Activated CD8-positive, alpha-beta memory T cell treated with anti-CD3 and anti-CD28 coated beads for 36 hours (primary cell): ENCODE results near the gene COMMD2. TPM values are rescaled to one million over a fixed set of nuclear protein-coding genes. Genes with fewer than 3 reads are reported as not detected.

ENCODE experiments used
- CTCF ChIA-PET: fragments of 350-600 bp; sonication (Branson Sonifier 250); formaldehyde crosslinking; loops from one replicate; lab custom pipeline; 2021; ENCODE audit warnings: antibody characterized with exemption; lab: Charles Lee
- POLR2A ChIA-PET: fragments of 350-600 bp; sonication (Branson Sonifier 250); formaldehyde crosslinking; loops from one replicate; lab custom pipeline; 2021; ENCODE audit warnings: antibody characterized with exemption; lab: Charles Lee
- total RNA-seq, 2 experiments: library from RNA; stranded (reverse); gene quantifications; one replicate each; pipeline ENCODE4 v1.2.3, GENCODE V29; 2021

The COMMD2 gene
- total RNA-seq, 2 experiments from 2014 or later: 37.4 to 40.8 TPM

DNA sequence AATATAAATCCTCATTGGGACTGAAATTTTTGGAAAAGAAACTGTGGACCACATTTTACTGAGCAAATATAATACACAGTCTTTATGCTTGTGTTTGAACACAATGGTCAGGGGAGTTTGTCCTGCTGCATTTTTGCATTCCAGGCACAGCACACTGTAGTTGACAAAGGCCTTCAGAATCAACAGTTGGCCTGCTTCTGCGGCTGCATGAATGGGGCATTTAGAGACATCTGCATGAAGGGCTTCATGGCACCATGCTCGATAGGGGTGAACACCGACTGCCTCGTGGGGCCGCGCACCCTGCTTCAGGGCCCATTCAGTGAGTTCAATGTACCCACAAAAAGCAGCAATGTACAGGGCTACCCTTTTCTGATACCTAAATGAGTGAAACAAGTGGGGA lies 15.4 kb upstream of the COMMD2 start:
- POLR2A ChIA-PET: no interaction called here
- CTCF ChIA-PET: interaction anchor here (1.6 kb wide), 1 partner anchor 40 kb away, joined by 5 read pairs; no protein-coding TSS in a partner anchor

DNA sequence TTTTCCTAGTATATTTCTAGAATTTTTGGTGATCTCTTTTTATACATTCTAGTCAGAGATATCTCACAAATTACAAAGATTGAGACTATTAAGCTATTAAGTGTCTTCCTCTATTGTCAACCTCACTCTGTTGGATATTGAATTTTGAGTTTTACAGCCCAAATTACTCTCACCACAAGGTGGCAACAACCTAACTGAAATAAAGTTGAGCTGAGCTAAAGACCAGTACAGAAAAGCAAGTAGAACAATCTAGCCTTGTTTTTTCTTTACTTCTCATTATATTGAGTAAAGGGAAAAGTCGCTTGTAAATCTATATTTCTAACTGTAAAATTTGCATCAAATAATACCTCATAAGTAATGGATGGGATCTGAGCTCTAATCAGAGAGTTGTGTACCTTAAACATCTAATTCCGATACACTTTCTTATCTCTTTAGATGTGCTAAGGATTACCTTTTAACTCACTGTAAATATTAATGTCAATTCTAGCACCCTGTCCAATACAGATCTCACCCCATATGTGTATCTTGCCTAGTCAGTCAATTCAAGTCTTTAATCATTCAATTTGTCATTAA lies 13.6 kb upstream of the COMMD2 start:
- POLR2A ChIA-PET: no interaction called here
- CTCF ChIA-PET: no interaction called here

DNA sequence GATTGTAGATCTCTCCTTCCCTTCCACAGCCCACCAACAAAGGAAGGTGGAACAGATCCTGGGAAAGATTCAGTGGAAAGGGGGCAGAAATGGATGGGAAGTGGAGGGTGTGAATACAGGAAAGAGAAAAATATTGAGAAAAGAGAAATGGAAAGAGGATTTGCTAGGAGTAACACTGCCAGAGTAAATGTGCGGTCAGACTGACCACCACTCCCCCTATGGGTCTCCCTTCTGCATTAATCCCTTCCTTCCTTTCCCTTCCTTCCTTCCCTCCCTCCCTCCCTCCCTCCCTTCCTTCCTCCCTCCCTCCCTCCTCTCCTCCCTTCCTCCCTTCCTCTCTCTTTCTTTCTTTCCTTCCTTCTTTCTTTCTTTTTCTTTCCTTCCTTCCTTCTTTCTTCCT lies 12.0 kb upstream of the COMMD2 start:
- ChIA-PET CTCF (interaction anchor here (0.8 kb wide), 1 partner anchor 197 kb away, joined by 3 read pairs; no protein-coding TSS in a partner anchor), POLR2A (no interaction called here)

DNA sequence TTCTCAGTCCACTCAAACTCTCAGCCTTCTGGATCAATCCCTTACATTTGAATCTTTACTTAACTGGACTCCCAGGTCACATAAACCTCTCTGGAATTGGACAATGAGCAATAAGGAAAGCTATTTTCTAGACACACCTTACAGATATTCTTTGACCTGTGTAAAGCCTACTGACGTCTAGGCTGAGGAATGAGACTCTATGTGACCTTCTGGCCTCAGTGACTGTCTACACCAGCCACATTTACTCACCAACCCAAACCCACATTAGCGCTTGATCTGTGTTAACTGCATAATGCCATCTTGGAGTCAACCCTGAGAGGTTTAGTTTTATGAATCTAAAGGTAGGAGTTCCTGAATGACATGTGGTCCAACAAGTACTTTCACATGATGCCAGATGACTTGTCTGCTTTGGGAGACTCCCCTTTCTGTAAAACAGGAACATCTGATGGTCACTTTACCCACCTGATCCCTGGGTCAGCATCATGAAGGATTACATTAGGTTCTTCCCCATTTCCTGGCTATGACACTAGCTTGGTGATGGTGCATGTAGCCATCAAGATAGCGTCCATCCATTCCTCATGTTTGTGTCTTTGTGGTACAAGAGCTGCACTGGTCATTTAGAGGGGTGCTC lies 11.4 kb upstream of the COMMD2 start:
- ChIA-PET POLR2A (no interaction called here), CTCF (no interaction called here)

DNA sequence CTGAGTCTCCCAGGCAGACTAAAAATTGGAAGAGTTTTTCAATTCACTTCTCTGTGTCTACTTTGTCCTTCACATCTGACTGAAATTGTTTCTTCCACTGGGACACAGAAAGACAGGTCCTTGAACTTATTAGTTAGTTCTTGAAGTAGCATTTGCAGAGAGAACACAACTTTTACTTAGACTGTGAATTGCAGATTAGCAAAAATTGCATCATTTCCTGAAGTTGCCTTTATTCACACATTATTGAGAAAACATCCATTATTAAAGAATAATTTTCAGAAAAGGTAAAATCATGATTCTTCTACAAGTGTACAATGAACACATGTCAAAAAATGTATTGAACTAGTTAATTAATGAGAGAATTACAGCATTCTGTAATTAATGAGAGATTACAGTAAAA lies 1.4 kb upstream of the COMMD2 start:
- ChIA-PET POLR2A (no interaction called here), CTCF (no interaction called here)

DNA sequence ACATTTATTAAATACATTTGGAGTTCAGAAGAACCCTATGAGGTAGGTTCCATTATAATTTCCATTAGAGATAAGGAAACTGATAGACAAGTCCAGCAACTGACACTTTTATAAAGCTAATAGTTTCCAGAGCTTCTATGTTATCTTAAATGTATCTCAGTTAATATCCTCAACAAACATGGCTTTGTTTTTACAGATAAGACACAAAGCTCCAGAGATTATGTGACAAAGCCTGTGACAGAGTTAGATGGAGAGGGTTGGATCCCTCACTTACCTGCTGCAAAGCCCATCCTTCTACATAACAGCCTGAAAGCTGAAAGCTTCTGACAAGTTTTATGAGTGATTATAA lies 473 bp upstream of the COMMD2 start:
- CTCF ChIA-PET: interaction anchor here (1.0 to 1.4 kb wide), 3 partner anchors 18 to 182 kb away, joined by 3 read pairs; no protein-coding TSS in a partner anchor

DNA sequence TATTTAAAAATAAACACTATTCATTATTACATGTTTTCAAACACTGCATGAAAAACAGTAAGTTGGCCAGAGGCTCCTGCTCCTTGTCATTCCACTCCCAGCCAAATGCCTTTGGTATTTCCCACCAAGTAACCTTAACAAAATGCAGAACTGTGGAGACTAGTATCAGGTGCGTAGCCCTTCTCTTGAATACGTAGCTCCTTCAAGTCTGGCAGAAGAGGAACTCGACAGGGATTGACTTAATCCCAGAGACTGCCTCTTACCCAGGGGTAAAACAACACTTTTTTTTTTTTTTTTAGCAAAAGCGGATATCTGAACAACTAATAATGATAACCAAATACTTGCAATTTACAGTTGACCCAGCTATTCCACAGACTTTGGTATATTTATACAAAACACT lies 738 bp downstream of the COMMD2 start:
- CTCF ChIA-PET: interaction anchor here (1.3 kb wide), 1 partner anchor 93 kb away, joined by 4 read pairs; no protein-coding TSS in a partner anchor
- POLR2A ChIA-PET: interaction anchor here (0.7 kb wide), 2 partner anchors 10 to 164 kb away, joined by 4 read pairs; no protein-coding TSS in a partner anchor

More for the DNA sequence above, 473 bp upstream of the COMMD2 start:
- POLR2A ChIA-PET: no interaction called here

DNA sequence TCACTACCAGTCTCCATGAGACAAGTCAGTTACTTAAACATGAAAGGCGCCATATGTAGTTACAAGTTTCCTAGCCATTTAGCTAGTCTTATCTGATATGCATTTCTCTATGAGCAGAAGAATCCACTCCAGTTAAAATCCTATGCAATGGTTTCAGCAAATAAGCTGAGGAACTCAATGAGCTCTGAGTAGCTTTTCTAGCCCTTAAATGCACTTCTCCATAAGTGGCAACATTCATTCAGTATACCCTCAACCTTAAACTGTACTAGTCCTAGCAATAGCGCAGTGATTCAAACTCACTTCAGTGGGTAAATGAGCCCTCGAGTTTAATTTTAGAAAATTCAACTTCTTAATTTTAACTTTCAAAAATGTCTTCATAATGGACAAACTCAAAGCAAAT lies 7.7 kb downstream of the COMMD2 start:
- CTCF ChIA-PET: interaction anchor here (1.4 kb wide), 1 partner anchor 63 kb away, joined by 3 read pairs; no protein-coding TSS in a partner anchor
- POLR2A ChIA-PET: interaction anchor here (0.7 kb wide), 1 partner anchor 10 kb away, joined by 3 read pairs; no protein-coding TSS in a partner anchor

DNA sequence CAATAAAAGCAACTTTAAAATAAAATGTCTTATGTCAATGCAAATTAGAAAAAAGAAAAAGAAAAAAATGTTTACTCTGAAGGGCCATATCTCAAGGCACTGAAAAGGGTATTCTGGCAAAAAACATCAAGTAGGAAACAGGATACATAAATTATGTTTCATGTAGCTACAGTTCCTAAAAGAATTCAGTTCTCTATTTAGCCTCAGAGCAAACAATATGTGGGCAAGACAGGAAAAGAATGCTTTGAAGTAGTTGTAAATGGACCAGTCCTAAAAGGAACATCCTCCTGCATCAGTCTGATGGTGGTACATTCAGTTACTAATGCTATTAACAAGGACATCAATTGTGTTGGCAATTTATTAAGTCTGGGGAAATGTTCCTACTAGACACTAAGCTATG lies 8.1 kb downstream of the COMMD2 start:
- POLR2A ChIA-PET: interaction anchor here (0.7 kb wide), 1 partner anchor 10 kb away, joined by 3 read pairs; no protein-coding TSS in a partner anchor
- CTCF ChIA-PET: interaction anchor here (1.4 kb wide), 1 partner anchor 64 kb away, joined by 3 read pairs; no protein-coding TSS in a partner anchor

DNA sequence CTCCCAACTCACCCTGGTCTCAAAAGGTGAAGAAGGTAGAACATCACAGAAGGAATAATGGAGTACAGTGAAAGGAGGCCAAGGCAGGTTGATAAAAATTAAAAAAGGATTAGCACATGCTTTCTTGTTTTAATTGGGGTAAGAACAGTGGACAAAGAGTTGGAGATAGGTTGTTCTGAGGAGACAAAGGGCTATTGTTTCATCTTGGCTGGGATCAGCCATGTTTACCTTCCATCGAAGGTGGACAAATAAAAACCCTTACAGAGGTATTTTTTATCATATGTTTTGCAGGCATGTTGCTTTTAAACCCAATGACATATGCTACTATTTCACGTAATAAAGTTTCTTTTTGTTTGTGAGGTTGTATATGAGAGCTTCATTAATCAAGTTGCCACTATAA lies 12.9 kb downstream of the COMMD2 start:
- CTCF ChIA-PET: no interaction called here
- POLR2A ChIA-PET: no interaction called here

DNA sequence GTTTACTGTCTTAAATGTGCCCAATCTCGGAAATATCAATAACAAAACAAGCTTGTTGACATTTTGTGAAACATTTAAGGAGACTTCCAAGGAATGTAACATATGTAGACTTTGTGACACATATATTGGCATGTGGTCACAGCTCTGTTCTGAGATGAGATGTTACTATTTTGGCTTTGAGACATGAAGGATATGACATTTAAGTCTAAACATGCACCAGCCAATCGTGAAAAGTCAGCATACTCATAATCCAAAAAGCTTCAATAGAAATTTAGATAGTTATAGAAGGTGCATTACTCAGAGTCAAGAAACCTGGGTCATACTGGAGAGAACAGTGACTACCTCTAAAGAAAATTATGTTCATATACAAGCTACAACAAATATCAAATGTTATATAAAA lies 13.4 kb downstream of the COMMD2 start:
- CTCF ChIA-PET: no interaction called here
- POLR2A ChIA-PET: no interaction called here

DNA sequence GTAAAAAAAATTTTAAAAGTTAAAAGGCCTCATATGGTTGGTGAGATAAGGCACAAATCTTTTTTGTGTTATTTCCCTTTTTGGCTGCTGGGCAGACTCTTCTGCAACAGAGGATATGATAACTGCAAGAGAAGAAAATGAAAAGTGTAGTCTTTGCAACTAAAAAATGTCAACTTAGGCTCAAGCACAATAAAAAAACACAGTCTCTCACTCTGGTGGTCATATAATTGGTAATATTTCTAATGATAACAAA lies 15.4 kb downstream of the COMMD2 start:
- ChIA-PET POLR2A (no interaction called here), CTCF (no interaction called here)

DNA sequence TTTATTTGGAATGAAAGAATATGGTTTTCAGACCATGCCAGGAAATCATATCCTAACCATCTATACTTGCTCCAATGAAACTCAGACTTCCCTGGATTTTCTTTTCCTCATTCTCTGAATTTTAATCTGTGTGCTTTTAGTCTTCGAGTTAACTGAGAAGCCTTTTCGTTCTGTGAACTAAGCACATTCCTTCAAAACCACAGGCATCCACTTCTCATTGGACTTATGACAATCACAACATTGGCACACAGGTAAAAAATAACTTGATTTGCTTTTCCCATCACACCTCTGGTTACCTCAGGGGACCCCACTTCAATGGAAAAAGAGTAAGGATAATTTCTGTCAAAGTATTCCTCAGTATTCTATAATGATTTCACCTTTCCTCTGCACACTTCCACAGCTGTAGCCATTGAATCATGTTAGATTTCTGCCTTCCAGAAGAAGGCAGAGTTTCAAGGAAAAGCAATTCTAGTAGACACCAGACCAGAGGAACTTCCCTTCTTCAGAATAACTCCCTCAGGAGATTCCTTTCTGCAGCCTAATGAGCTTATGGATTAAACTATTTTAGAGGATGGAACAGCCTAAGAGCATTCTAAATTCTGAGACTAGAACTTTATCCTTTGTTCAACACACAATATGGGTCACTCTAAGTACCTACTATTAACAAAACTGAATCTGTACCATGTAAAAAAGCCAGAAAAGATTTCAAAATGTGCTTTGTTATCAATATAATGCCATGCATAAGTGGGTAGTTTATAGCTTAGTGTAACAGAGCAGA lies 15.9 kb downstream of the COMMD2 start:
- ChIA-PET POLR2A (no interaction called here), CTCF (no interaction called here)

DNA sequence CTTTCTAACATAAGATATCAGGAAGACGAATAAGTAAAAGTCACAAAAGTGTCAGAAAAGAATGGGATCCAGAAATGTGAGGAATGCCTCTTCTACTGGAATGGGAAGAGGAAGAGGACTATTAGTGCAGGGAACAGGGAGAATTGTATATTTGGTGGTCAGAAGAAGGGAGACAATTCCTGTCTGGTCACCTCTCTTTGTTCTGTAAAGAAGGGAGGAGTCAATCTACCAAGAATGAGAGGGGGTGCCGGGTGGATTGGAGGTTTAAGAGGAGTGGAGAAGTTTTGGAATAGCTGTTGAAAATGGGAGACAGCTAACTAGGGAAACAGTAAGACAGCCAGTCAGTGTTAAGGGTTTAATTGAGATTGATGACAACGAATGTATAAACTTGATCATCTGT lies 20.1 kb downstream of the COMMD2 start:
- CTCF ChIA-PET: no interaction called here
- POLR2A ChIA-PET: no interaction called here

DNA sequence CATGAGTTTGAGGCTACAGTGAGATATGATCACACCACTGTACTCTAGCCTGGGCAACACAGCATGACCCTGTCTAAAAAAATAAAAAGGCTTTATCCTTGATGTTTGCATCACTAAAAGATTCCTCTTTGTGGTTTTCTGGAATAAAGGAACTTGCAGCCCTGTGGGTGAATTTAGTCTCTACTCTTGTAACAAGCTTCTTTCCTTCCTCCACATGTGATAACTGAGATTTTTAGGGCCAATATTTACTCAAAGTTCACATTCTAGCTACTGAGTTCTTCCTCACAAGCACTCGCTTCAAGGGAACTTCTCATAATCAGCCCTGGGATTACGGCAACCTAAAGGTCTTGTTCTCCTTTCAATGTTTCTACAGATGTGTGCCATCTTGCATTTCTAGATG lies 24.6 kb downstream of the COMMD2 start:
- ChIA-PET POLR2A (no interaction called here), CTCF (interaction anchor here (0.9 kb wide), 1 partner anchor 98 kb away, joined by 3 read pairs; no protein-coding TSS in a partner anchor)

DNA sequence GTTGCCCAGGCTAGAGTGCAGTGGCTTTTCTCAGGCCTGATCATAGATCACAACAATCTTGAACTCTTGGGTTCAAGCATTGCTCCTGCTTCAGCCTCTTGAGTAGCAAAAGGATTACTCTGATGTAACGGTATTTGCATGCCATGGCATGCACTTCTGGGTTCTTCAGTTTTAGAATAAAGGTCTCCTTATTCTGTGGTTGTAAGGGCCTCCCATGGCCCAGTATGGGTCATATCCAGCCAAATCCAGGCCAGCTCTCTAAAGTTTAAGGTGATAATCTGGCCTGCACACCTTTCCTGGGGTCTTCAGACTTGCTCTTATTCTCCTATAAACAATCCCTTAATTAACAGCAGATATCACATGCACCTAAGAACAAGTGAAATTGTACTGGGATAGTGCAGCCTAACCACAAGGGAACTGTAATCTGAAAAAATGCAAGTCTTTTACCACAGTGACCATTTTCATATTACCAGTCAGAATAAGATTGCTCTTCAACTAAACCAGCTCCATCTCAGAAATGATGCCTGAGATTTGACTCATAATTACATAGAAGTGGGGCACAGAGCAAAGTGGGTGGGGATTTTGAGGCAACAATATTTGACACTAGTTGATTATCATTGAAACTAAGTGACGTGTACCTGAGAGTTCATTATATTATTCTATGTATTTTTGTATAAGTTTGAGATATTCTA lies 25.4 kb downstream of the COMMD2 start:
- CTCF ChIA-PET: no interaction called here
- POLR2A ChIA-PET: no interaction called here

DNA sequence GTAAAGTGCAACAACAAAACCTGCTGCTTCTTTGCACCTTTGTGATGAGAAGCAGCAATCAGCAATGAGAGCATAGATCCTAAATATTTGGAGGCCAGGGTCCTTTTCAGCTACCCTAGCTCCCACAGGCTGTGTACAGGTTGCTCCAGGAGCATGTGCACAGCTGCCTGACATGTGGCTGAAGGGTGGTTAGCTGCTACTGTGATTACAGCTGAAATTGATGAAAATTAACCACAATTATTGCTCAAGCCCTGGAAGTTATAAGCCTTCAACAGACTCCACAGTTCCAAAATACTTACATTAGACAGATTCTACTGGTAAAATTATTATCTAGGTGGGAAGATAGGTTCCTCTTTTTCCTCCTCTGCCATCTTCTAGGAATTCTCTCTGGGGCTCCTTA lies 28.5 kb downstream of the COMMD2 start:
- ChIA-PET POLR2A (no interaction called here), CTCF (no interaction called here)

DNA sequence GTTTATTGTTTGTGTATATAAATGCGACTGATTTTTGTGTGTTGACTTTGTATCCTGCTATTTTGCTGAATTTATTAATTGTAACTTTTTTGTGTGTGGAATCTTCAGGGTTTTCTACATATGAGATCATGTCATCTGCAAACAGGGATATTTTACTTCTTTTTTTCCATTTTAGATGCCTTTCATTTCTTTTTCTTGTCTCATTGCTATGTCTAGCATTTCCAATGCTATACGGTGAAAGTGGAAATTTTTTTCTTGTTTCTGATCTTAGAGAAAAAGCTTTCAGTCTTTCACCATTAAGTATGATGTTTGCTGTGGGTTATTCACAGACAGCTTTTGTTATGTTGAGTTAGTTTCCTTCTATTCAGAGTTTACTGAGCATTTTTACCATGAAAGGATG lies 31.4 kb downstream of the COMMD2 start:
- ChIA-PET POLR2A (no interaction called here), CTCF (no interaction called here)

DNA sequence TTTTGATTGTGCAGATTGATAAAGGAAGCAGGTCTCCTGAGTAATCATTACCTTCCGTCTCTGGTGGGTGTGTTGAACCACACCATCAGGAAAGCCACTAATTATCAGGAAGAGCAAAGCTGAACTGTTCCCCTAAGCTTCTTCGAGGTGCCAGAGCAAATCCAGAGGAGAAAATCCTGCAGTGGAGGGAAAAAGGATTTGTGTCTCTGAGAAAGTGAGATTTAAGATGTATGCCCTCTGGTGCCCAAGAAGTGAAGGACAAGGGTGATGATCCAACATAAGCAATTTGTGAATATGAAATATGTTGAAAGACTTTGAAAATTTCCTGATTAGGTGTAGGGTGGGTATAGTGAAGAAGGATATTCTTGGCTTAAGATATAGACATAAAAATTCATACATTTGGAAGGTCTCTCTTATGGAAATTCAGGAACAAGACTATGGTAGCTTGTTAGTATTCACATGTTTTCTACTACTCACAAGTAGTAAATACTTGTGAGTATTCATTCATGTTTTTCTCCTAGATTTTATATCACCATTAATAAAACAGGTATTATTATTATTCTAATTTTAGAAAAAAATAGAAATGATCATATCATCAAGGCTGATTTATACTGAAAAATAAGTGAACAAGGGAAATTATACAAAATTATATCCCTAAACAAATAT lies 34.8 kb downstream of the COMMD2 start:
- ChIA-PET CTCF (interaction anchor here (1.0 to 1.8 kb wide), 7 partner anchors 8 to 219 kb away, joined by 3 to 7 read pairs (median 4); partner anchors contain the start of gene WWTR1), POLR2A (no interaction called here)
